ENCODE measurements around the gene CALN1.

DNA sequence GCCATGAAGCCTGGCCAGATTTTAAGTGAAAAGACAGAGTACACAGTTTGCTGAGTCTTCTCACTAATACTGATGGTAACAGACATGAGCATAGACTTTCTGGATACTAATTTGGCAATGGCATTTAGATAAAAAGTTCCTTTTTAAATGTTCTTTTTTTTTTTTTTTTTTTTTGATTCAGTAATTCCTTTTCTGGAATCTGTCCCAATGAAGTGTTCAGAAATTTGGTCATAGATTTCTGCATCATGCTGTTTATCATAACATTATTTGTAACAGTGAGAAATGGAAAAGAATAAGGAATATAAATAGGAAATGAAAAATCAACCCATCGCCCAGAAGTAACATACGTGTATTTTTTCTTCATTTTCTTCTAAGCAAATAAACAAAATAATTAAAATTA lies 354.9 kb downstream of the CALN1 start:
- TF ChIP-seq ZNF121 (CRISPR knock-in tag; conservative IDR thresholded peaks at IDR 0.05) (no peak), SMARCC2 (IDR thresholded peaks at IDR 0.05; ENCODE audit: low read depth) (no peak), CEBPG (CRISPR knock-in tag; IDR thresholded peaks at IDR 0.05) (no peak), CEBPG (tag; conservative IDR thresholded peaks at IDR 0.05 in 1 of 2, IDR thresholded peaks at IDR 0.05 in 1 of 2) (no peak), EZH2 (IDR thresholded peaks at IDR 0.05; ENCODE audit: borderline replicate concordance, low read depth, low read length) (no peak), SIN3B (IDR thresholded peaks at IDR 0.05; ENCODE audit: low read depth) (no peak), CHD4 (IDR thresholded peaks at IDR 0.05; ENCODE audit: insufficient read depth, insufficient replicate concordance, low read depth, low read length, poor library complexity, severe bottlenecking) (no peak), FOXM1 (IDR thresholded peaks at IDR 0.05; ENCODE audit: low read depth) (no peak), FOXM1 (CRISPR knock-in tag; IDR thresholded peaks at IDR 0.05; ENCODE audit: low read depth) (no peak), POLR2AphosphoS5 (IDR thresholded peaks at IDR 0.05; ENCODE audit: control insufficient read depth, insufficient read depth, low read depth, low read length) (no peak)
- TF ChIP-seq, protein P1, sequence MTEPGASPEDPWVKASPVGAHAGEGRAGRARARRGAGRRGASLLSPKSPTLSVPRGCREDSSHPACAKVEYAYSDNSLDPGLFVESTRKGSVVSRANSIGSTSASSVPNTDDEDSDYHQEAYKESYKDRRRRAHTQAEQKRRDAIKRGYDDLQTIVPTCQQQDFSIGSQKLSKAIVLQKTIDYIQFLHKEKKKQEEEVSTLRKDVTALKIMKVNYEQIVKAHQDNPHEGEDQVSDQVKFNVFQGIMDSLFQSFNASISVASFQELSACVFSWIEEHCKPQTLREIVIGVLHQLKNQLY (CRISPR knock-in tag; conservative IDR thresholded peaks at IDR 0.05), result no peak
- TF ChIP-seq, protein P2, sequence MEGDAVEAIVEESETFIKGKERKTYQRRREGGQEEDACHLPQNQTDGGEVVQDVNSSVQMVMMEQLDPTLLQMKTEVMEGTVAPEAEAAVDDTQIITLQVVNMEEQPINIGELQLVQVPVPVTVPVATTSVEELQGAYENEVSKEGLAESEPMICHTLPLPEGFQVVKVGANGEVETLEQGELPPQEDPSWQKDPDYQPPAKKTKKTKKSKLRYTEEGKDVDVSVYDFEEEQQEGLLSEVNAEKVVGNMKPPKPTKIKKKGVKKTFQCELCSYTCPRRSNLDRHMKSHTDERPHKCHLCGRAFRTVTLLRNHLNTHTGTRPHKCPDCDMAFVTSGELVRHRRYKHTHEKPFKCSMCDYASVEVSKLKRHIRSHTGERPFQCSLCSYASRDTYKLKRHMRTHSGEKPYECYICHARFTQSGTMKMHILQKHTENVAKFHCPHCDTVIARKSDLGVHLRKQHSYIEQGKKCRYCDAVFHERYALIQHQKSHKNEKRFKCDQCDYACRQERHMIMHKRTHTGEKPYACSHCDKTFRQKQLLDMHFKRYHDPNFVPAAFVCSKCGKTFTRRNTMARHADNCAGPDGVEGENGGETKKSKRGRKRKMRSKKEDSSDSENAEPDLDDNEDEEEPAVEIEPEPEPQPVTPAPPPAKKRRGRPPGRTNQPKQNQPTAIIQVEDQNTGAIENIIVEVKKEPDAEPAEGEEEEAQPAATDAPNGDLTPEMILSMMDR (IDR thresholded peaks at IDR 0.05 in 2 of 3, conservative IDR thresholded peaks at IDR 0.05 in 1 of 3; ENCODE audit: insufficient read depth in 2 of 3, low read depth in 1 of 3, low read length in 3 of 3), result no peak
- TF ChIP-seq, protein P3, sequence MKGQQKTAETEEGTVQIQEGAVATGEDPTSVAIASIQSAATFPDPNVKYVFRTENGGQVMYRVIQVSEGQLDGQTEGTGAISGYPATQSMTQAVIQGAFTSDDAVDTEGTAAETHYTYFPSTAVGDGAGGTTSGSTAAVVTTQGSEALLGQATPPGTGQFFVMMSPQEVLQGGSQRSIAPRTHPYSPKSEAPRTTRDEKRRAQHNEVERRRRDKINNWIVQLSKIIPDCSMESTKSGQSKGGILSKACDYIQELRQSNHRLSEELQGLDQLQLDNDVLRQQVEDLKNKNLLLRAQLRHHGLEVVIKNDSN (CRISPR knock-in tag; IDR thresholded peaks at IDR 0.05), result no peak
